Measurements from ENCODE around the gene TRMT44. TPM values are rescaled to one million over a fixed set of nuclear protein-coding genes. Genes with fewer than 3 reads are reported as not detected.

TRMT44 gene
- total RNA-seq, 1 experiment from 2014 or later = 25.8 TPM

DNA sequence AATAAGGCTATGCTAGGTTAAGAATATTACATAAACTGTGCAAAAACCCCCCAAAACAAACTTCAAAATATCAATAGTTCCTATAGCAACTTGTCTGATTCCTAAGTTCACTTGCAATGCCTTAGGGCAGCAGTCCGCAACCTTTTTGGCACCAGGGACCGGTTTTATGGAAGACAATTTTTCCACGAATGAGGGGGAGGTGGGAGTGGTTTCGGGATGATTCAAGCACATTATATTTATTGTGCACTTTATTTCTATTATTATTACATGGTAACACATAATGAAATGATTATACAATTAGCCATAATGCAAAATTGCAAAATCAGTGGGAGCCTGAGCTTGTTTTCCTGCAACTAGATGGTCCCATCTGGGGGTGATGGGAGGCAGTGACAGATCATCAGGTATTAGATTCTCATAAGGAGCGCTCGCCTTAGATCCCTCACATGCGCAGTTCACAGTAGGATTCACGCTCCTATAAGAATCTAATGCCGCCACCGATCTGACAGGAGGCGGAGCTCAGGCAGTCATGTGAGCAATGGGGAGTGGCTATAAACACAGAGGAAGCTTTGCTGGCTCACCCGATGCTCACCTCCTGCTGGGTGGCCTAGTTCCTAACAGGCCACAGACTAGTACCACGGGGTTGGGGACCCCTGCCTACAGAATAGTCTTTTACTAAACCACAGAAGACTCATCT lies 39.8 kb upstream of the TRMT44 start:
- Histone ChIP-seq H3K4me1 (ENCODE audit: control insufficient read depth in 1 of 2, insufficient read depth in 2 of 2, low read length in 2 of 2) (no peaks in the 10 kb centered on the region), H3K27ac (ENCODE audit: low read depth, low read length) (no peak overlapping the region), H3K9me3 (ENCODE audit: control insufficient read depth in 1 of 2, insufficient read depth in 1 of 2, low read depth in 1 of 2, low read length in 2 of 2) (no peaks in the 10 kb centered on the region), H3K79me2 (ENCODE audit: insufficient read depth, low read length) (no peaks in the 10 kb centered on the region), H3K9ac (ENCODE audit: low read length) (no peak overlapping the region), H3K27me3 (ENCODE audit: insufficient read depth, low read length) (no peaks in the 10 kb centered on the region), H3K4me3 (replicated peaks in 1 of 2; ENCODE audit: low read depth in 1 of 2, low read length in 2 of 2) (no peak overlapping the region), H4K20me1 (ENCODE audit: insufficient read depth) (no peaks in the 10 kb centered on the region), H2AFZ (ENCODE audit: low read depth, low read length, poor library complexity, severe bottlenecking) (no peak overlapping the region), H3K9me2 (ENCODE audit: insufficient read depth) (no peaks in the 10 kb centered on the region), H3K4me2 (ENCODE audit: low read length) (no peak overlapping the region), H3K36me3 (ENCODE audit: control insufficient read depth in 1 of 2, insufficient read depth in 2 of 2, low read length in 2 of 2) (no peaks in the 10 kb centered on the region; a peak in 1 of 4 replicates)
- no TSS peak for BruUV-seq (replicated peaks)
- CTCF ChIA-PET = interaction anchor here (1.2 to 3.5 kb wide), 2 partner anchors 133 to 224 kb away, joined by 4 to 34 read pairs; no protein-coding TSS in a partner anchor
- ATAC-seq = peak; percentile 49; the same call in 1 of the 2 replicates
- intact Hi-C loops (cut with micrococcal nuclease) = no loop called here
- POLR2A ChIA-PET = no interaction called here
- RAD21 ChIA-PET (ENCODE audit: low non-redundant PET in 1 of 2, low total read pairs in 2 of 2, uncharacterized antibody in 2 of 2, unreplicated experiment in 2 of 2) = interaction anchor here in 1 of 2 experiments (1.0 kb wide), 1 partner anchor 134 kb away, joined by 3 read pairs; no protein-coding TSS in a partner anchor
- no peak for DNase-seq (ENCODE audit: low read depth, low spot score)
- TF ChIP-seq ZFX (IDR thresholded peaks at IDR 0.05) (no peak), ZBTB33 (IDR thresholded peaks at IDR 0.05; ENCODE audit: extremely low read depth, insufficient replicate concordance, low read length) (no peak), CEBPB (IDR thresholded peaks at IDR 0.05; ENCODE audit: low read depth) (no peak), CBX3 (IDR thresholded peaks at IDR 0.05; ENCODE audit: low read depth) (no peak), JUND (IDR thresholded peaks at IDR 0.05) (no peak), SRF (IDR thresholded peaks at IDR 0.05; ENCODE audit: low read depth) (no peak)
- TF ChIP-seq, protein P1, sequence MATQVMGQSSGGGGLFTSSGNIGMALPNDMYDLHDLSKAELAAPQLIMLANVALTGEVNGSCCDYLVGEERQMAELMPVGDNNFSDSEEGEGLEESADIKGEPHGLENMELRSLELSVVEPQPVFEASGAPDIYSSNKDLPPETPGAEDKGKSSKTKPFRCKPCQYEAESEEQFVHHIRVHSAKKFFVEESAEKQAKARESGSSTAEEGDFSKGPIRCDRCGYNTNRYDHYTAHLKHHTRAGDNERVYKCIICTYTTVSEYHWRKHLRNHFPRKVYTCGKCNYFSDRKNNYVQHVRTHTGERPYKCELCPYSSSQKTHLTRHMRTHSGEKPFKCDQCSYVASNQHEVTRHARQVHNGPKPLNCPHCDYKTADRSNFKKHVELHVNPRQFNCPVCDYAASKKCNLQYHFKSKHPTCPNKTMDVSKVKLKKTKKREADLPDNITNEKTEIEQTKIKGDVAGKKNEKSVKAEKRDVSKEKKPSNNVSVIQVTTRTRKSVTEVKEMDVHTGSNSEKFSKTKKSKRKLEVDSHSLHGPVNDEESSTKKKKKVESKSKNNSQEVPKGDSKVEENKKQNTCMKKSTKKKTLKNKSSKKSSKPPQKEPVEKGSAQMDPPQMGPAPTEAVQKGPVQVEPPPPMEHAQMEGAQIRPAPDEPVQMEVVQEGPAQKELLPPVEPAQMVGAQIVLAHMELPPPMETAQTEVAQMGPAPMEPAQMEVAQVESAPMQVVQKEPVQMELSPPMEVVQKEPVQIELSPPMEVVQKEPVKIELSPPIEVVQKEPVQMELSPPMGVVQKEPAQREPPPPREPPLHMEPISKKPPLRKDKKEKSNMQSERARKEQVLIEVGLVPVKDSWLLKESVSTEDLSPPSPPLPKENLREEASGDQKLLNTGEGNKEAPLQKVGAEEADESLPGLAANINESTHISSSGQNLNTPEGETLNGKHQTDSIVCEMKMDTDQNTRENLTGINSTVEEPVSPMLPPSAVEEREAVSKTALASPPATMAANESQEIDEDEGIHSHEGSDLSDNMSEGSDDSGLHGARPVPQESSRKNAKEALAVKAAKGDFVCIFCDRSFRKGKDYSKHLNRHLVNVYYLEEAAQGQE (IDR thresholded peaks at IDR 0.05; ENCODE audit: low read depth) = no peak
- TF ChIP-seq, protein P2, sequence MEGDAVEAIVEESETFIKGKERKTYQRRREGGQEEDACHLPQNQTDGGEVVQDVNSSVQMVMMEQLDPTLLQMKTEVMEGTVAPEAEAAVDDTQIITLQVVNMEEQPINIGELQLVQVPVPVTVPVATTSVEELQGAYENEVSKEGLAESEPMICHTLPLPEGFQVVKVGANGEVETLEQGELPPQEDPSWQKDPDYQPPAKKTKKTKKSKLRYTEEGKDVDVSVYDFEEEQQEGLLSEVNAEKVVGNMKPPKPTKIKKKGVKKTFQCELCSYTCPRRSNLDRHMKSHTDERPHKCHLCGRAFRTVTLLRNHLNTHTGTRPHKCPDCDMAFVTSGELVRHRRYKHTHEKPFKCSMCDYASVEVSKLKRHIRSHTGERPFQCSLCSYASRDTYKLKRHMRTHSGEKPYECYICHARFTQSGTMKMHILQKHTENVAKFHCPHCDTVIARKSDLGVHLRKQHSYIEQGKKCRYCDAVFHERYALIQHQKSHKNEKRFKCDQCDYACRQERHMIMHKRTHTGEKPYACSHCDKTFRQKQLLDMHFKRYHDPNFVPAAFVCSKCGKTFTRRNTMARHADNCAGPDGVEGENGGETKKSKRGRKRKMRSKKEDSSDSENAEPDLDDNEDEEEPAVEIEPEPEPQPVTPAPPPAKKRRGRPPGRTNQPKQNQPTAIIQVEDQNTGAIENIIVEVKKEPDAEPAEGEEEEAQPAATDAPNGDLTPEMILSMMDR (IDR thresholded peaks at IDR 0.05 in 2 of 3, conservative IDR thresholded peaks at IDR 0.05 in 1 of 3; ENCODE audit: borderline replicate concordance in 1 of 3, insufficient read depth in 1 of 3, low read depth in 2 of 3, low read length in 2 of 3) = no peak
